Regular cardiac myocyte (primary cell): Measurements from ENCODE around the gene SESN3. TPM values are rescaled to one million over a fixed set of nuclear protein-coding genes. Genes with fewer than 3 reads are reported as not detected.

Experiments used
- total RNA-seq: library from RNA; depleted of rRNA; stranded (reverse); fragments of >200 nt; gene quantifications from 2 replicates; pipeline ENCODE4 v1.2.3, GENCODE V29; 2014

SESN3 gene
- 12.1 and 19.4 TPM in 2 replicates for total RNA-seq

GRCh38 chr11:95231127-95231880 lies at the start of gene SESN3:
Gene SESN3, minus strand, starts transcription at chr11:95231202. Its CDS starts 342 bp downstream, at chr11:95230860.

Other genes with a start within 250 kb of the SESN3 start
- not detected in 2 replicates for gene KDM4E, start 205.9 kb downstream of the SESN3 start, total RNA-seq
- not detected in 2 replicates for gene KDM4F, start 181.8 kb downstream of the SESN3 start, total RNA-seq
- gene SRSF8, start 164.3 kb downstream of the SESN3 start, total RNA-seq, result 15.2 and 25.3 TPM in 2 replicates
- gene ENDOD1, start 141.4 kb downstream of the SESN3 start, total RNA-seq, result 123 and 162 TPM in 2 replicates